Measurements from ENCODE around the gene SCYL1. TPM values are rescaled to one million over a fixed set of nuclear protein-coding genes. Genes with fewer than 3 reads are reported as not detected.
"Not testable (repeated sequence)": the region's sequence is repeated elsewhere in the genome, so short reads cannot be mapped to it uniquely, and the experiment has no call there.

Gene SCYL1
- total RNA-seq, 1 donor from 2014 or later, result 81.2 TPM

GRCh38 chr11:65559951-65560537 is 35.2 kb downstream of the SCYL1 start:
- DNase-seq (ENCODE audit: low read depth), result no peak
- TF ChIP-seq CTCF (conservative IDR thresholded peaks at IDR 0.05; ENCODE audit: low read depth, low read length), result no peak
- no peak overlapping the region for H3K4me3 ChIP-seq (ENCODE audit: low read depth, low read length)

- DNase-seq (ENCODE audit: low read depth), result no peak
- TF ChIP-seq CTCF (conservative IDR thresholded peaks at IDR 0.05; ENCODE audit: low read depth, low read length), result no peak
- H3K4me3 ChIP-seq (ENCODE audit: low read depth, low read length), result no peak overlapping the region
These were observed 35.9 kb downstream of the SCYL1 start for GRCh38 chr11:65560555-65561418.

- no peak for DNase-seq (ENCODE audit: low read depth)
- TF ChIP-seq CTCF (conservative IDR thresholded peaks at IDR 0.05; ENCODE audit: low read depth, low read length), result no peak
- H3K4me3 ChIP-seq (ENCODE audit: low read depth, low read length), result no peak overlapping the region
These were observed 37.1 kb downstream of the SCYL1 start for GRCh38 chr11:65562020-65562419.

GRCh38 chr11:65562788-65563187 is 37.9 kb downstream of the SCYL1 start:
- no peak for DNase-seq (ENCODE audit: low read depth)
- no peak for TF ChIP-seq CTCF (conservative IDR thresholded peaks at IDR 0.05; ENCODE audit: low read depth, low read length)
- no peak overlapping the region for H3K4me3 ChIP-seq (ENCODE audit: low read depth, low read length)

- no peak for TF ChIP-seq CTCF (conservative IDR thresholded peaks at IDR 0.05; ENCODE audit: low read depth, low read length)
- DNase-seq (ENCODE audit: low read depth), result no peak
- H3K4me3 ChIP-seq (ENCODE audit: low read depth, low read length), result no peak overlapping the region
These were observed 38.7 kb downstream of the SCYL1 start for GRCh38 chr11:65563601-65564000.

- DNase-seq (ENCODE audit: low read depth); H3K4me3 ChIP-seq (ENCODE audit: low read depth, low read length): not testable (repeated sequence)
These were observed 40.1 kb downstream of the SCYL1 start for GRCh38 chr11:65564879-65565559.
